HG02852 (cell line): ENCODE data around the gene ZNF772.
"Not testable (repeated sequence)": the region's sequence is repeated elsewhere in the genome, so short reads cannot be mapped to it uniquely, and the experiment has no call there.

ENCODE experiments used
- ATAC-seq: cut with Tn5 transposase; IDR thresholded peaks from one replicate; pipeline ENCODE4 v1.9.1; 2021; ENCODE audit warnings: mild to moderate bottlenecking, moderate library complexity; ENCODE audit not compliant: unreplicated experiment

ZNF772 gene

GRCh38 chr19:57477191-57478008, at the start of gene ZNF772:
Gene ZNF772, minus strand, starts transcription at chr19:57477566. Its CDS starts 257 bp downstream, at chr19:57477309.
- peak; percentile 97 for ATAC-seq

DNA sequence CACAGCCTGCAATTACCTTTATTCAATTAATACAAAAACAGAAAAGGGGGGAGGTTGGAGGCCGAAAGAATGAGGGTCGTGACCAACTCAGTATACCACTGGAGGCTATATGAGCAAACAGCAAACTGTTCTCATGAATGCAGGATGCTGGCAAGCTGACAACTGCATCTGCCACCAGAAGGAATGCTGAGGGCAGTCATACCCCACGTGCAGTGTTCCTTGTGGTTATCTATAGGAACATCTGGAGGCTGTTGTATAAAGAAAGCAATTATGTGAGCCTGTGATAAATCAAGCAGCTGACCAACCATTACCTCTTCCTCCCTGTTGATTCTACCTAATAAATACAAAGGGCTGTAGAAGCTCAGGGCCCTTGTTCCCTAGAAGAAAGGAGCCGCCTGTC, 40.7 kb upstream of the ZNF772 start:
- not testable (repeated sequence) for ATAC-seq

GRCh38 chr19:57515255-57515654, 37.9 kb upstream of the ZNF772 start:
- no peak for ATAC-seq

GRCh38 chr19:57512845-57513244, 35.5 kb upstream of the ZNF772 start:
- no peak for ATAC-seq

DNA sequence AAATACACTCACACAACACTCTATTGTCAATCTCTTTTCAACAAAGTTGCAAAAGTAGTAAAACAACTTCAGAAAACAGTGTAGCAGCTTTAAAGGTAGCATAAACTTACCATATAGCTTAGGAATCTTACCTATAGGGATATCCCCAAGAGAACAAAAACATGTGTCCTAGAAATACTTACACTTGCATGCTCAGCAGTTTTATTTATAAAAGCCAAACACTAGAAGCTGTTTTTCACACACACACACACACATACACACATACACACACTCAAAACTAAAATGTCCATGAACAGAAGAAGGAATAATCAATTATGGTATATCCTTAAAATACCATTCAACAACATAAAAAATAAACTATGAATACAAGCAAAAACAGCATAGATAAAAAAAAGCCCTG, 34.1 kb upstream of the ZNF772 start:
- no peak for ATAC-seq

GRCh38 chr19:57506163-57506562, 28.8 kb upstream of the ZNF772 start:
- ATAC-seq = no peak

GRCh38 chr19:57500400-57500799, 23.0 kb upstream of the ZNF772 start:
- not testable (repeated sequence) for ATAC-seq

- peak; percentile 97 for ATAC-seq
These were observed 22.5 kb upstream of the ZNF772 start, which contains the start of gene ZNF773 for GRCh38 chr19:57499680-57500395. Gene ZNF773, plus strand, starts transcription at chr19:57499938. Its CDS starts 143 bp downstream, at chr19:57500081.

DNA sequence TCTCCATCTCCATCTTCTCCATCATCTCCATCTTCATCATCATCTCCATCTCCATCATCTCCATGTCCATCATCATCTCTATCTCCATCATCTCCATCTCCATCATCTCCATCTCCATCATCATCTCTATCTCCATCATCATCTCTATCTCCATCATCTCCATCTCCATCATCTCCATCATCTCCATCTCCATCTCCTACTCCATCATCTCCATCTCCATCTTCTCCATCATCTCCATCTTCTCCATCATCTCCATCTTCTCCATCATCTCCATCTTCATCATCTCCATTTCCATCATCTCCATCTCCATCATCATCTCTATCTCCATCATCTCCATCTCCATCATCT, 21.9 kb upstream of the ZNF772 start:
- ATAC-seq = not testable (repeated sequence)

GRCh38 chr19:57488299-57488644, 10.9 kb upstream of the ZNF772 start:
- ATAC-seq = not testable (repeated sequence)

GRCh38 chr19:57487477-57488298, 10.3 kb upstream of the ZNF772 start, which contains the start of gene ZNF419:
Gene ZNF419, plus strand, starts transcription at chr19:57487750. Its CDS starts 201 bp downstream, at chr19:57487951.
- ATAC-seq = peak; percentile 97

- ATAC-seq = no peak
These were observed 3.7 kb downstream of the ZNF772 start for GRCh38 chr19:57473646-57474045.

GRCh38 chr19:57466489-57466888, 10.9 kb downstream of the ZNF772 start:
- ATAC-seq = no peak

DNA sequence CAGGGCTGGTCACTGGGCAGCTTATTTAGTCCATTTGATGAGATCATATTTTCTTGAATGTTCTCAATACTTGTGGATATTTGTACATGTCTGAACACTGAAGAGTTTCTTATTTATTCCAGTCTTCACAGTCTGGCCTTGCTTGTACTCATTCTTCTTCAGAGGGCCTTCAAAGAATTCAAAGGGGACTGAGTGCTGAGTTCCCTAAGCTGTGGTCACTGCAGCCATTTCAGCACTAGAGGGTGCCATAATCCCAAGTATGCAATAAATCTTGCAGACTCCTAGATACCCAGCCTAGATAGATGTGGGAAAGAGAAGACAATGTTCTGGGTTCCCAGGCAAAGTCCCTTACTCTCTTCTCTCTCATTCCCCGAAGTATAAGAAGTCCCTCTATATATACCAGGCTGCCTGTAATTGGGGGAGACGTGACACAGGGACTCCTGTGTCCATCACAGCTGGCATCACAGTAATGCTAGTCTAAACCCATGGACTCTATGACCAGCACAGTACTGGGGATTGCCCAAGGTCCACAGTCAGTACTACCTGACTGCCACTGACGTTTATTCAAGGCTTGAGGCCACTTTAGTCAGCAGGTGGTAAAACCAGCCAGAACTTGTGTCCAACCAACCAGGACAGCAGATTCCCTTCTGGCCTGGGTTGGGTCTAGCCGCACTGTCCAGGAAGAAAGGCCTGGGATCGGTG, 11.5 kb downstream of the ZNF772 start:
- no peak for ATAC-seq

GRCh38 chr19:57452307-57452706, 25.1 kb downstream of the ZNF772 start:
- ATAC-seq = no peak

DNA sequence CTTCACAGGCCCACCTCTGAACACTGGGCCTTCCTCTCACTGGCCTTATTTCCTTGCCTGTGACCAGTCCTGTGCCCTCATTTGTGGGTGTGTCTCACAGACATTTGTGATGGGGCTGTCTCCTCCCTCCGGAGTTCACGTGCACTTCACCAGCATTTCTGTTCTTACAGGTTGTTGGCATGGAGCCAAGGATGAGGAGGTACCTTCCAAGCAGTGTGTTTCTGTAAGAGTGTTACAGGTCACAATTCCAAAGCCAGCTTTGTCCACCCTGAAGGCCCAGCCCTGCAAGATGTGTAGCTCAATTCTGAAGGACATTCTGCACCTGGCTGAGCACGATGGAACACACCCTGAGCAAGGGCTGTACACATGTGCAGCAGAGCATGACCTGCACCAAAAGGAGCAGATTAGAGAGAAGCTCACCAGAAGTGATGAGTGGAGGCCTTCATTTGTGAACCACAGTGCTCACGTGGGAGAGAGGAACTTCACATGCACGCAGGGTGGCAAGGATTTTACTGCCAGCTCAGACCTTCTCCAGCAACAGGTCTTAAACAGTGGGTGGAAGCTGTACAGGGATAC, 34.2 kb downstream of the ZNF772 start:
- no peak for ATAC-seq

DNA sequence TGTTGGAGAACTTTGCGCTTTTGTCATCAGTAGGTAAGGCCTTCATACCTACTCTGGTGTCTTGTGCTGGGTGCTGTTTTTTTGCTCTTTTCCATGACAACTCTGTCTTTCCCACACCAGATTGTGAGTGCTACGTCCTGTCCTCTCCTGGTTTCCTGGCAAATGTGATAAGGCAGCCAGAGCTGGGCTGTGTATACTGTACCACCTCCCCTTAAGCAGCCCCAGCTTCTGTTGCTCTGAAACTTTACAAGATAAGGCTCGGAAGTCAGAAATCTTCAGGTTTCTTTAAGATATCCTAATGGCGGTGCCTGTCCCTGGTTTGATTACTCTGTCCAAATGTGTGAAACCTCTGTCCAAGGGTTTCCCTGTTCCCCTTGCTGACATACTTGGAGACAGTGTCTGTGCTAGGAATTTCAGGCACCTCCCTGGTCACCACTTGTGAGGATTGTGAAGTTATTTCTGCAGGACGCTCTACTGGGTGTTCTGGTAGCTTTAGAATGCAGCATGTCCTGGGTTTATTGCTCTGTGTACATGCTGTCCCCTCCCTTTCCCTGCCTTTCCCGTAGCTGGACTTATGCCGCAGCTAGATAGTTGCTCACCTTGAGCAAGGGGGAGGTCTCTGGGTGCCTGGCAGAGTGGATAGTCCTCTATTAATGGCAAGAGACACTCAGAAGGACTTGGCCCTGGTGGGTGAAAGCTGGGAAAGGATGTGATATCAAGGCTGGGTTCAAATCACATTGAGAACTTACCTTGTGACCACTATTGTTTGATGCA, 35.2 kb downstream of the ZNF772 start:
- ATAC-seq = no peak

DNA sequence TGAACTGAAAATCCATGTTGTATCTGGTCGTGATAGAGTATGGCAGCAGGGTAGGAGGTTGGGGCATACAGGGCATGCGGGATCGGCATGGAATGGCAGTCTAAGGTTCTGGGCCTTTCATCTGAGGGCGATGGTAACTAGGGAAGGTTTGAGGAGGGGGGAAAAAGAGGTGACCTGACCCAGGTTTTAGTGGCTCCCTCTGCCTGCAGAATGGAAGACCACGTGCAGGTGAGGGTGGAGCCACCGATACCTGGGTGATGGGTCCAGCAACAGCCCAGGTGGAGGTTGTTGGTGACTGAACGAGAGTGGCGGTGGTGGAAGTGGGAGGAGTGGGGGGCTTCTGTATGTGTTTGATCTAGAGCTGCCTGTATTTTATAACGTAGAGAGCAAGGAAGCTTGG, 38.4 kb downstream of the ZNF772 start:
- no peak for ATAC-seq

- no peak for ATAC-seq
These were observed 39.4 kb downstream of the ZNF772 start for GRCh38 chr19:57437931-57438330.

- no peak for ATAC-seq
These were observed 40.9 kb downstream of the ZNF772 start for GRCh38 chr19:57436417-57436816.
